ENCODE results near the gene IFNE.

IFNE gene, protein sequence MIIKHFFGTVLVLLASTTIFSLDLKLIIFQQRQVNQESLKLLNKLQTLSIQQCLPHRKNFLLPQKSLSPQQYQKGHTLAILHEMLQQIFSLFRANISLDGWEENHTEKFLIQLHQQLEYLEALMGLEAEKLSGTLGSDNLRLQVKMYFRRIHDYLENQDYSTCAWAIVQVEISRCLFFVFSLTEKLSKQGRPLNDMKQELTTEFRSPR

DNA sequence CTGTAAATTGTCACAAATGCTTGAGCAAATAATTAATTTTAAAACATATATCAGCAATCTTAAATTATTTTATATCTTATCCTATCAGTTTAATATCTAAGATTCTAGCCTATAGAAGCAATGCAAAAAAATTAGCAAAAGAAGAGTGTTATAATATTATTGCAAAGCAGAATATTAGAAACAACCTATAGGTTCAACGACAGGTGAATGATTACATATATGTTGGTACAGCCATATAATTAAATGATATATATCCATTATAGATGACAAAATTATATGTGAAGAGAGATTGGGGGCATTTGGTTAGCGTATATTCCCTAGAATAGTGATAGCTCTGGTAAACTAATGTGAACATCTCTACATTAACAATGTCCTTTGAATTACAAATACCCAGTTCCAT lies at the start of gene IFNE:
IFNE (minus strand) TSS at position 101 of the 400 bp plus-strand sequence. CDS start 619 bp downstream, outside the sequence.
- DNase-seq: no peak

DNA sequence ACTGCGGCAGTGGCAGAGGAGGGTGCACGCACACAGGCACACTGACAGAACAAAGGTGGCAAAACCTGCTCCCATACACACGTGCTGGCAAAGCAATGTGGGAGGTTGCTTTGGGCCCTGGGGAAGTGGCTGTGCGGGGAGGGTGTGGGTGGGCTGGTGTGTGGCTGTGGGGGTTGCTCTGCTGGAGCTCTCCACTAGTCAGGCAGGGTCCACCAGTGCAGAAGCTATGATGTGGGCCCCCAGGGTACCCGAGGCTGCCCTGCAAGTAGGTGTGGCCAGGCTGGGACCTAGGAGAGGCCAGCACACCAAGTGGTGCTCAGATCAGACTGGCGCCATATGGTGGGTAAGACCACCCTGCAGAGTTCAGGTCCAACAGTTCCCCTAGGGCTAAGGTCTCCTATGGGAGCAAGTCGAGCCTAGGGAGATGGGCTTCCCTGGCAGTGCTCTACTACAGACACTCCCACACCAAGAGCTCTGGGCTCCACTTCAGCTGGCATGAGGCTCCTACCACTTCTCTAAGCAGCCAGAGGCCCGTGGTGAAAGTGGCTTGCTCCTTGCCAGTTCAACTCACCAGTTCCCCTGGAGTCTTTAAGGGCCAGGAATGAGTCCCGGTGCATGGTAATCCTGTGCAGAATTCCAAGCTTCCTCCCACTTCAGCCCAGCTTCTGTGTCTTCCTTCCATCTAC lies 46.2 kb upstream of the IFNE start:
- DNase-seq: no peak

DNA sequence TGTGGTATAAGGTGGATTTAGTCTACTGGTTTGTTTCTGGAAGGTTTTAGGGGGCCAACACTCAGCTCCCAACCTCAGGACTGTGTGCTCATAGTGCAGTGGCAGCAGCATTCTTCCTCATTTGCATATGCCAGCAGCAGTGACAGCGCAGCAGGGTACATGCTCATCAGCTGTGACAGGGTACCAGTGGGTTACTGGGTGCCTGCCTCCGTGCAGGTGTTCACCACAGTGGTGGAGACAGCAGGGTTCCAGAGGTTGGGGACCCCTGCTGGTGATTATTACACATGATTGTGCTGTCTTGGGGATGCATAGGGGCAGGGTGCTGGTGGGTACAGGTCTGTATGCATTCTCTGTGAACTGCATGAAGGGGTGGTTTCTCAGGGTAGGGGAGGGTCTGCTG lies 45.5 kb upstream of the IFNE start:
- DNase-seq: no peak

DNA sequence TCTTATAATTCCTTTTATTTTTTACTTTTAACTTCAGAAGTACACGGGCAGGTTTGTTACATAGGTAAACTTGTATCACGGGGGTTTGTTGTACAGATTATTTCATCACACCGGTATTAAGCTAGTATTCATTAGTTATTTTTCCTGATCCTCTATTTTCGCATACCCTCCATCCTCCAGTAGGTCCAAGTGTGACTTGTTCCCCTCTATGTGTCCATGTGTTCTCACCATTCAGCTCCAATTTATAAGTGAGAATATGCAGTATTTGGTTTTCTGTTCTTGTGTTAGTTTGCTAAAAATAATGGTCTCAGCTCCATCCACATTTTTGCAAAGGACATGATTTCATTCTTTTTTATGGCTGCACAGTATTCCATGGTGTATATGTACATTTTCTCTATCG lies 43.1 kb upstream of the IFNE start:
- DNase-seq: no peak

DNA sequence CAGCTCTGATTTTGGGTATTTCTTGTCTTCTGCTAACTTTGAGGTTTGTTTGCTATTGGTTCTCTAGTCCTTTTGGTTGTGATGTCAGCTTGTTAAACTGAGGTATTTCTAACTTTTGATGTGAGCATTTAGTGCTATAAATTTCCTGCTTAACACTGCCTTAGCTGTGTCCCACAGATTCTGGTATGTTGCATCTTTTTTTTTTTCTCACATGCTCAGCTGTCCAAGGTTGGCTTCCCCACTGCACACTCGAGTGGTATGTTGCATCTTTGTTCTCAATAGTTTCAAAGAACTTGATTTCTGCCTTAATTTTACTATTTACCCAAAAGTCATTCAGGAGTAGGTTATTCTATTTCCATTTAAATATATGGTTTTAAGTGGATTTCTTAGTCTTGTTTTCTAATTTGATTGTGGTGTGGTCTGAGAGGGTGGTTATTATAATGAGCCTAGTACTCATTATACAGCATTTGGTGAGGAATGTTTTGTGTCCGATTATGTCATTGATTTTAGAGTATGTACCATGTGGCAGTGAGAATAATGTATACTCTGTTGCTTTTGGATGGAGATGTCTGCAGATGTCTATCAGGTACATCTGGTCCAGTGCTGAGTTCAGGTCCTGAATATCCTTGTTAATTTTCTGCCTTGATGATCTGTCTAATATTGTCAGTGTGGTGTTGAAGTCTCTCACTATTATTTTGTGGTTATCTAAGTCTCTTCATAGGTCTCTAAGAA lies 42.2 kb upstream of the IFNE start:
- no peak for DNase-seq

DNA sequence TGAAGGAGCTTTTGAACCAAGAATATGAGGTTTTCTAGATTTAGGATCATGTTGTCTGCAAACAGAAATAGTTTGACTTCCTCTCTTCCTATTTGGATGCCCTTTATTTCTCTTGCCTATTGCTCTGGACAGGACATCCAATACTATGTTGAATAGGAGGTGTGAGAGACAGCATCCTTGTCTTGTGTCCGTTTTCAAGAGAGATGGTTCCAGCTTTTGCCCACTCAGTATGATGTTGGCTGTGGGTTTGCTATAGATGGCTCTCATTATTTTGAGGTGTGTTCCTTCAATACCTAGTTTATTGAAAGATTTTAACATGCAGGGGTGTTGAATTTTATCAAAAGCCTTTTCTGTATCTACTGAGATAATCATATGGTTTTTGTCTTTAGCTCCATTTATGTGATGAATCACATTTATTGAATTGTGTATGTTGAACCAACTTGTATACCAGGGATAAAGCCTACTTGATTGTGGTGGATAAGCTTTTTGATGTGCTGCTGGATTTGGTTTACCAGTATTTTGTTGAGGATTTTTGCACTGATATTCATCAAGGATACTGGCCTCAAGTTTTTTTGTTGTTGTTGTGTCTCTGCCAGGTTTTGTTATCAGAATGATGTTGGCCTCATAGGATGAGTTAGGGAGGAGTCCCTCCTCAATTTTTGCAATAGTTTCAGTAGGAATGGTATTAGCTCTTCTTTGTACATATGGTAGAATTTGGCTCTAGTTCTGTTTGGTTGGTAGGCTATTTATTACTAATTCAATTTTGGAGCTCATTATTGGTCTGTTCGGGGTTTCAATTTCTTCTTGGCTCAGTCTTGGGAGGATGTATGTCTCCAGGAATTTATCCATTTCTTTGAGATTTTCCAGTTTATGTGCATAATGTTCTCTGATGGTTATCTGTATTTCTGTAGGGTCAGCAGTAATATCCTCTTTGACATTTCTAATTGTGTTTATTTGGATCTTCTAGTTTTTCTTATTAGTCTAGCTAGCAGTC lies 41.2 kb upstream of the IFNE start:
- no peak for DNase-seq

DNA sequence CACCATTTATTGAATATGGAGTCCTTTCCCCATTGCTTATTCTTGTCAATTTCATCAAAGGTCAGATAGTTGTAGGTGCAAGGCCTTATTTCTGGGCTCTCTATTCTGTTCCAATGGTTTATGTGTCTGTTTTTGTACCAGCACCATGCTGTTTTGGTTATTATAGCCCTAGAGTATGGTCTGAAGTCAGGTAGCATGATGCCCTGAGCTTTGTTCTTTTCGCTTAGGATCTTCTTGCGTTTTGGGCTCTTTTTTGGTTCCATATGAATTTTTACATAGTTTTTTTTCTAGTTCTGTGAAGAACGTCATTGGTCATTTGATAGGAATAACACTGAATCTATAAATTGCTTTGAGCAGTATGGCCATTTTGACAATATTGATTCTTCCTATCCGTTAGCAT lies 40.2 kb upstream of the IFNE start:
- DNase-seq: no peak

DNA sequence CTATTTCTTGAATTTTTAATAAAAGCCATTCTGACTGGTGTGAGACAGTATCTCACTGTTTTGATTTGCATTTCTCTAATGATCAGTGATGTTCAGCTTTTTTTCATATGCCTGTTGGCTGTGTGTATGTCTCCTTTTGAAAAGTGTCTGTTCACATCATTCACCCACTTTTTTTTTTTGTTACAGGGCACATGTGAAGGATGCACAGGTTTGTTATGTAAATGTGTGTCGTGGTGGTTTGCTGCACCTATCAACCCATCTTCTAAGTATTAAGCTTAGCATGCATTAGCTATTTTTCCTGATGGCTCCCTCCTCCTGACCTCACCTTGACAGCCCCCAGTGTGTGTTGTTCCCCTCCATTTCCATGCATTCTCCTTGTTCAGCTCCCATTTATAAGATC lies 39.3 kb upstream of the IFNE start:
- DNase-seq: no peak

DNA sequence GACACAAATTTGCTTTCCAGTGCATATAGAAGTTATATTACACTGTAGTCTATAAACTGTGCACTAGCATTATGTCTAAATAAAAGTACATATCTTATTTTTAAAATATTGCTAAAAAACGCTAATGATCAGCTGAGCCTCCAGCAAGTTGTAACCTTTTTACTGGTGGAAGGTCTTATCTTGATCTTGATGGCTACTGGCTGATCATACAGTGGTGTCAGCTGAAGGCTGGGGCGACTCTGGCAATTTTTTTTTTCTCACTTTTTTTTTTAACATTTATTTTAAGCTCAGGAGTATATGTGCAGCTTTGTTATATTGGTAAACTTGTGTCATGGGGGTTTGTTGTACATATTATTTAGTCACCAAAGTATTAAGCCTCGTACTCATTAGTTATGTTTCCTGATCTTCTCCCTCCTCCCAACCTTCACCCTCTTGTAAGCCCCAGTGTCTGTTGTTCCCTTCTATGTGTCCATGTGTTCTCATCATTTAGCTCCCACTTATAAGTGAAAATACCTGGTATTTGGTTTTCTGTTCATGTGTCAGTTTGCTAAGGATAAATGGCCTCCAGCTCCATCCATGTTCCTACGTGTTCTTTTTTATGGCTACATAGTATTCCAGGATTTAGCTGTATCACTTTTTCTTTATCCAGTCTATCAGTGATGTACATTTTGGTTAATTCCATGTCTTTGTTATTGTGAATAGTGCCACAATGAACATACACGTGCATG lies 38.6 kb upstream of the IFNE start:
- DNase-seq: no peak

DNA sequence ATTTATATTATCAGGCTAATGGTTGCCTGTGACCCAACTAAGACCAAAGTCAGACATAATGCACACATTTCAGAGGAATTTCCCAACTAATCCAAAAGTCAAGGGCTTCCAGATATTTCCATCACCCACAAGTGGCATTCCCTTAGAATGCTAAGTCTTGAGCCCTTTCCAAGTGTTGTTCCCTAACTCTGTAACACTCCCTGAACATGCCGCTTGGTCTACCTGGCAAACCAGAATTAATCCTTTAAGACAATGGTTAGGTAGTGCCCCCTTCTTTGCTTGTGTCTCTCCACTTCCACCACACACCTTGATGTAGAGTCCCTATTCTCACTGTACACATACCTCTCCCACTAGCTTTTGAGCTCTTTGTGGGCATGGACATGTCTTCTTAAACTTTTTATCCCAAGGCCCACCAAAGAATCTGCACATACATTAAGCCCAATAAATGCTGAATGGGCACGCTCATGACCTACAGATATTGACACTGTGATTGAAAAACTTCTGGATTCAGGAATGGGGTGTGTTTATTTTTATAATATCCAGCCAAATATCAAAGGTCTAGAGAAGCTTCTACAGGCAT lies 37.8 kb upstream of the IFNE start:
- DNase-seq: no peak

DNA sequence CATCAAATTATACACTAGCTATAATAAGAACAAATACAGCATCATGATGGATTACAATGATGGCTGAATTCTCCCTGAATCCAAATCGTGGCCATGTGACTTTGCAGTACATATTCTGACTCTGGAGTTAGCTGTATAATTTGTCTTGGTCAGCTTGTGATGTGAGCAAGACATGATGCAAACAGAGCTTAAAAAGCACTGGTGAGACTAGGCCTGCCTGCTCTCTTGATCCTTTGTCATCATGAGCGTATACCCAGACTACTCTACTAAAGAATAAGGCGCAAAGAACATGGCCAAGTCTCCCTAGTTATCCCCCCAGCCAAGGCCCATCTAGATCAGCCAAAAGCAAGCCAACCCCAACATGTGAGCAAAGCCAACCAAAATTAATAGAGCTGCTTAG lies 34.7 kb upstream of the IFNE start:
- DNase-seq: no peak

DNA sequence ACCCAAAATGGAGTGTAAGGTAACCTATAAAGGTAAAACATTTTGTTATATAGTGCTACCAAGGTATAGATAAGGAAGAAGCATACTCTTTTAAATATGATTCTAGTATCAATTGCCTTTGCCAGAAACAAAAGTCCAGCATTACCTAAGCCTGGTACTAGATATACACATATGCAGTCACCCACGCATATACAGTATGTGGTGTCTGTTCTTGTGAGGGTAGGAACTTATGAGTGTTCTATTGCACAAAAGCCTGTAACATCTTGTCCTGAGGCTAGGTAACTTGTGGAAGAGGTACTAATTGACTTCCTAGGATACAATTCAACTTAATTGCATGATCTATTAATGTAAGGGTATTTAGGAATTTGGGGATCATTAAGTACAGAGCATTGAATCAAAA lies 31.3 kb upstream of the IFNE start:
- DNase-seq: no peak

DNA sequence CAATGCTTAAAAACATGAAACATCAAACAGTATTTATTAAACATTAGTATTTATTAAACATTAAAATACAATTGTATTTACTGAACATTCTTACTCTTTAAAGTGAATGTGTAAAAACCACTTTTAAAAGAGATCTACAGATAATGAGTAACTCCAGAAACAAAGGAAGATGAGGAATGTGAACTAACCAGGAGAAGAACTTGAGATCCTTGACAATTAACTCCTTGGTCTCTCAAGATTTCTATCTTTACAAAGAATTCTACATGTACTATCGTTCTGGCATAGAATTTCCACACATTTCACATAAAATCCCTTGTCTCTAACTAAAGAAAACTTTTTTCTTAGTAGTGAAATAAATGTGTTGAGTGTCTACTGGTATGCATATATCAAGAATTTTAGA lies 28.7 kb upstream of the IFNE start:
- DNase-seq: no peak

DNA sequence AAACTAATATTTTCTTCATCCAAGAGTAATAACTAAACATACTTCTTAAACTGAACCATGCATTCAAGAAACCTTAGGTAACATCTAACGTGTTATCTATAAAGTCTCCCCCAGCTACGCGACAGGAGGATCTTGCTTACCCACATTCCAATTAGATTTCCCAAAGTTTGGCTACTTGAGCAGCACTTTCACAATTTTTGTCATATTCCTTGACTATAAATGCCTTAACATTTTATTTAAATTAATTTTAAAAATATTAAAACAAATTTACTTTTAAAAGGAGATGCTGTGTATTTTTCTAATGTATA lies 25.3 kb upstream of the IFNE start:
- DNase-seq: no peak

DNA sequence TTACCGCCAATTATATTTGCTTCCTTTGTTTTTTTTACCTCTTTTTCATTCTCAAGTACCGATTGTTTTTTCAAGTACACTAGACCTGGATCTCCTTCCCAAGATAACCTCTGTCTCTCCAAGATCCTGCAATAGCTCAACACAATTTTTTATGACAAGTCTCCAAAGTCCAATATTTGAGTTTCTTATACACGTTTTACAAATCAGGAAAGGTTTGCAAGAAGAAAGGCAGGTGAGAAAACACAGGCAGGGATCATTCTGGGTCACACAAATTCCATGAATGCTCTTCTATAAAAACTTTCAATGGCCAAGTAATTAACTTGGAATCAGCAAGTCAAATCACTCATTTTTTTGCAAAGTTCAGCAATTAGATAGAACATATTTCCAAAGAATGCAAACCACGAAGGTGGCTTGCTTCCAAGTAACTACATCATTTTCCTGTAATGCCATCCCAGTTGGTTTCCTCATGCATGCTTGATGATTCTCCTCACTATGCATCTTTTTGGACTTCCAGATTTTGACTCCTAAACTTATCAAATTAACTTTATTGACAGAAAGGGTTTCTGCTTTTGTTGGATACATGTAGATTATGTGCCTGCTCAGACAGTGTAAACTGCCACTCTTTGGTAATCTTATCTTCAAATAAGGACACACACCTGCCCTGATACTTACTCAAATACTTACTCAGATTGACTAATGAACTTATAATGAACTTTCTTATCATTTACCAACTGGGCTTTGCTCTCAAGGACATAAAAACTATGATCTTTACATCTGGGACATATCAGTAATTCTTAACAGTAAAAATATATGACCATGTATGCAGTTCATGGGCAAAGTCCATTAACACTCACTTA lies 24.7 kb upstream of the IFNE start:
- no peak for DNase-seq

DNA sequence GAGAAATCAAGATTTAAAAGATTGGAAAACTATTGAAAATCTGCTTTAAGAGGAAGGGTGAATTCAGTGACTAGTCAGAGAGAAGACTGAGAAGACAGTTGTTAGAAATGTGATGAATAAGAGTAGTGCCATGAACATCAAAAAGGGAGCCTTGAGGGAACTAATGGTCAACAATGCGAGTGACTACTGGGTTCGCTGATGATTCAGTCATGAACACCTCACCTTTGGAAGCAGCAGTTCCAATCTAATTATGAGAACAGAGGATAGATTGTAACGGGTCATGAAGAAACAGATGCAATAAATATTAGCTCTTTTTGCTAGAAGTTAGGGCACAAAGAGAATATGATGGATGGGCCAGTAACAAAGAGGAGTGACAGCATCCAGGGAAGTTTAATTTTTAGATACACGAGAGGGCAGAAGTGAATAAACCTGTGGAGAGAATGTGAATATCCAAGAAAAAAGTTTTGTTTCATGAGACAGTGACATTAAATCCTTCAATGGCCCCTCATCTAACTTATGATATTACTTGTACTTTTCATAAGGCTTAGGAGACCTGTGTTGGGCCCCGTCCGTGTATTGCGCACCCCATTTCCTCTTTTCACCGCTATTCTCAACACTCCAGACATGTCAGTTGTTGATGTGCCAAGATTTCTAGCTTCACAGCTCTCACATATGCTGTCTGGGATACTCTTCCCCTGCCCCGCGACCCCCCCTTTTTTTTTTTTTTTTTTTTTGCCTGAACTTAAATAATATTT lies 23.5 kb upstream of the IFNE start:
- no peak for DNase-seq

DNA sequence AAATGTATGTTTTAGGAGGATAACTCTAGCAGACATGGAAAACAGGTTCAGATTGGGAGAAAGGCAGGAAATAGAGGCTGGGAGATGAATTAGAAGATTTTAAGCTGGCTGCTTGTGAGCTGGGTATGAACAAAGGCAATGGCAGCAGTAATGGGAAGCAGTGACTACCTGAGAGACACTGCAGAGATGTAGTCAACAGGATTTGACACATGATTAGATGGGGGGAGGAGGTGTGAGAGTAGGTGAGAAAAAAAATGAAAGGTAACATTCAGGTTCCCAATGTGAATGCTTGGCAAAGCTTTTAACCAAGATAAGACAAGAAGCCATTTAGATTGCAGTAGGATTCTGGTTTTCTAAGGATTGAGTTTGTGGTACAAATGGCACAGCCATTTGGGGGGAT lies 22.8 kb upstream of the IFNE start:
- DNase-seq: no peak

DNA sequence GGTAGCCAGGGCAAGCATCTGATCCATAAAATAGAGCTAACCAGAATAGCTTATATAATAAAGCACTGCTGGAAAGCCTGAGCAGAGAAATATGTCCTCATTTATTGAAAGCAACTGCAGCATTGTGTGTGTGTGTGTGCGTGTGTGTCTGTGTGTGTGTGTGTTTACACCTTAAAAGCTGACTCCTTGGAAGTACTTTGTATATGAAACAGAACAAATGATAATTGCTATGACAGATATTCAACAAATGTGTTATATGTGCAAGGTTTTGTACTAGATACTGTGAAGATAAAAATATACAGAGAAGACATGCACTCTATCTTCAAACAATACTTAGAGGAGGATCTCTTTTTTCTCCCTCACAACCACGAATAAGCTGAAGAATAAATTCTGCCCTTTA lies 22.0 kb upstream of the IFNE start:
- DNase-seq: no peak

DNA sequence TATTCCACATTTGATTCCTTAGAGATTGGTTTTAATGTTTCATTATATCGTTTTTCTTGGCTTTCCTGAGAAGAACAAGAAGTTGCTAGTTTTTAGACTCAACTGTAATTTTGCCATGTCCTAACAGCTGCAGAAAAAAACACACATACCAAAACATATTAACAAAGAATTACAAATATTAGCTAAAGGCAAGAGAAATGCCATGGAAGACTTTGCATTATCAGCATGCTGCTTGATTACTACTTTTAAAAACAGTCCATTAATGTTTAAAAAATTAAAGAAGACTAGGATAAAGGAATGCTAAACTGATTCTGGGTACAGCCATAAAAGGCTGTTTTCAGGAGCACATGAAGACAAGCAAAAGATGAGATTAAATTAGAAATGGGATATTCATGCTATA lies 20.5 kb upstream of the IFNE start:
- no peak for DNase-seq

DNA sequence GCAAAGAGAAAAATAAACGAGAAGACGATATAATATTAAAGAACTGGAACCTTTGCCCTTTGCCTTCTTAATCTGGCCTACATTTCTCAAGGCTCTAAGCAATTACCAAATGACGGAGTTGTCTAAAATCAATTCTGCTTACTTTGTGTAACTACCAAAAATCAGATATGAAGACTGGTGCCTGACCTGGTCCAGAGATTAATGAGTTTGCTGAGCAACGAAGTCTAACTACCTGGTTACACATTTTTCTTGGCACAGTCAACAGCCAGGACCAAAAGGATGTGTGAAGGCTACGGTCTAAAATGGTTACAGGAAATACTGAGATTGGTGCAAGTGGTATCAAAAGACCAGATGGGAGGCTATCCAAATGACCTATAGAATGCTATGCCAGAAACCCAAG lies 17.8 kb upstream of the IFNE start:
- DNase-seq: no peak

DNA sequence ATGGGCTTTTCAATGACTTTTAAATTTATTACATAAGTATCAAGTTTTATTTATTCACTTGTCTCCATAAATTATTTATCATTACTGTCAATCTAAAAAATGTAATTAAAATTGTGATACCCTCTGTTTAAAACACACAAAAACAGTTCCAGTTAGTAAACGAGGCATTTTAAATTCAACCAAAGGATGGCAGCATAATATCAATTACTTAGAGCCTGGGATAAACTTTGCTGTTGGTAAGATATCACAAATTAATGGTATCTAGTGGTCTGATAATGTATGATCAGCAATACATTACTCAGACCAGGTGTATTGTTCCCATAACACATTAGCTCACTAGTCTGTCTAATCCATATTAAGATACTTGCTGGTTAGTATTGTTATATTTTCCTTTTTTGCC lies 9.6 kb upstream of the IFNE start:
- no peak for DNase-seq
